ENCODE measurements around the gene TAAR1.

- no peak for TF ChIP-seq POLR2AphosphoS5 (IDR thresholded peaks at IDR 0.05; ENCODE audit: low read depth, low read length)
- TF ChIP-seq CTCF (IDR thresholded peaks at IDR 0.05) = no peak
- TF ChIP-seq JUND (IDR thresholded peaks at IDR 0.05) = no peak
- TF ChIP-seq EZH2phosphoT487 (IDR thresholded peaks at IDR 0.05; ENCODE audit: borderline replicate concordance, low read depth) = no peak
- no peak for TF ChIP-seq FOXM1 (IDR thresholded peaks at IDR 0.05; ENCODE audit: low read depth)
- TF ChIP-seq RFX5 (IDR thresholded peaks at IDR 0.05; ENCODE audit: low read length) = no peak
- no peak for TF ChIP-seq NRF1 (IDR thresholded peaks at IDR 0.05; ENCODE audit: low read depth, low read length)
- TF ChIP-seq ZBTB33 (IDR thresholded peaks at IDR 0.05; ENCODE audit: borderline replicate concordance, low read depth) = no peak
- no peak for TF ChIP-seq MAX (IDR thresholded peaks at IDR 0.05; ENCODE audit: low read depth)
- no peak for TF ChIP-seq PBX3 (IDR thresholded peaks at IDR 0.05)
- TF ChIP-seq RCOR1 (IDR thresholded peaks at IDR 0.05; ENCODE audit: low read length) = no peak
- TF ChIP-seq TAF1 (IDR thresholded peaks at IDR 0.05; ENCODE audit: borderline replicate concordance, low read depth, low read length) = no peak
- TF ChIP-seq TEAD4 (IDR thresholded peaks at IDR 0.05; ENCODE audit: borderline replicate concordance, insufficient read depth) = no peak
These were observed 31.7 kb upstream of the TAAR1 start for GRCh38 chr6:132690678-132691077.
